ENCODE data around the gene CGB7.

- TF ChIP-seq GATA2 (IDR thresholded peaks at IDR 0.05; ENCODE audit: low read depth, low read length), result no peak
- no peak for TF ChIP-seq GATA3 (IDR thresholded peaks at IDR 0.05; ENCODE audit: low read depth, low read length)
These were observed 52.5 kb downstream of the CGB7 start for GRCh38 chr19:49004964-49005614.

Data from SH-SY5Y (cell line).